Adrenal gland (tissue), 12 donors: Measurements from ENCODE around the gene DPYD. TPM values are rescaled to one million over a fixed set of nuclear protein-coding genes. Genes with fewer than 3 reads are reported as not detected.

ENCODE experiments used
- DNase-seq, 7 donors: peaks; one replicate each; pipeline ENCODE4 v3.0.0-alpha.2; 2019 to 2020
- H3K27ac ChIP-seq, 5 donors: fragments of 200-600 bp; sonication (generic) in 4 of 5; 1 replicate in 3 of 5; 2 replicates in 2 of 5; pipeline versions ENCODE4 v1.5.1 to v1.8.0; 2016 to 2020; ENCODE audit warnings: mild to moderate bottlenecking in 1 of 5
- H3K27me3 ChIP-seq: fragments of 200-600 bp; 2 replicates; pipeline ENCODE4 v1.8.0; 2021
- H3K36me3 ChIP-seq, 2 donors: fragments of 200-600 bp; replicated peaks in 1 of 2; 1 replicate in 1 of 2; 2 replicates in 1 of 2; pipeline versions ENCODE4 v1.5.1 to v1.8.0; 2018 to 2022
- H3K4me1 ChIP-seq, 2 donors: fragments of 200-600 bp; replicated peaks in 1 of 2; 1 replicate in 1 of 2; 2 replicates in 1 of 2; pipeline versions ENCODE4 v1.5.1 to v1.8.0; 2018 to 2021
- H3K4me3 ChIP-seq, 4 donors: fragments of 200-600 bp; sonication (generic) in 3 of 4; one replicate each; pipeline ENCODE4 v1.5.1; 2016 to 2018
- H3K9me3 ChIP-seq, 3 donors: fragments of 200-600 bp; sonication (generic) in 1 of 3; replicated peaks in 1 of 3; 1 replicate in 2 of 3; 2 replicates in 1 of 3; pipeline versions ENCODE4 v1.5.1 to v1.8.0; 2016 to 2021
- CTCF ChIP-seq, 6 experiments: fragments of 450-650 bp in 4 of 6; fragments of 200-600 bp in 2 of 6; sonication (generic) in 1 of 6; IDR thresholded peaks; 1 replicate in 5 of 6; 2 replicates in 1 of 6; pipeline versions ENCODE4 v1.5.1 to v1.8.0; 2016 to 2021; ENCODE audit warnings: antibody characterized with exemption in 6 of 6, mild to moderate bottlenecking in 2 of 6, moderate library complexity in 1 of 6
- POLR2A ChIP-seq, 2 donors: fragments of 450-650 bp; IDR thresholded peaks; one replicate each; pipeline ENCODE4 v1.6.1; 2017; ENCODE audit warnings: antibody characterized with exemption in 2 of 2, mild to moderate bottlenecking in 2 of 2, moderate library complexity in 1 of 2
- WGBS, 4 donors: extraction: QIAGEN DNeasy Blood & Tissue Kit in 2 of 4; methylation state at CpG; one replicate each; pipeline versions ENCODE4 v1.1.5 to v1.1.7; 2013 to 2017; 5-methylcytosine and 5-hydroxymethylcytosine counted together
- intact Hi-C, 2 donors: fragments of 100-400 bp; cut with DNase I; formaldehyde crosslinking; loops; one replicate each; pipeline versions ENCODE4 v1.14.1 to v1.15.0; 2022 to 2023
- polyA plus RNA-seq, 3 donors: library from polyadenylated mRNA; stranded (reverse); fragments of 200-250 nt in 2 of 3; fragments of 350-450 nt in 1 of 3; fragmentation: Illumina TruSeq in 1 of 3; extraction: RNeasy Lipid Tissue Mini Kit (QIAGEN cat#74804) in 1 of 3; gene quantifications; one replicate each; pipeline ENCODE4 v1.2.3, GENCODE V29; 2013 to 2014
- total RNA-seq, 9 donors: library from RNA; depleted of rRNA in 4 of 9; stranded (reverse); fragments of >200 nt in 4 of 9; fragments of 120-200 nt in 1 of 9; fragmentation: NEBNext Ultra II Directional in 1 of 9; extraction: Animal tissue kit (Norgen Biotek cat#: 25700) in 1 of 9; gene quantifications; one replicate each; pipeline versions ENCODE4 v1.1.0 to v1.2.4, GENCODE V29; 2013 to 2023
- donor health status: healthy with polysubstance abuse.
- donor health status: Bipolar disorder and iron deficiency.
- donor health status: DM: yes; HTN: yes; CAD: no.
- donor health status: DM: no; HTN: no; CAD: no.
- donor health status: DM: no; HTN: no; CAD: no.
- donor health status: DM: yes; HTN: yes; CAD: no.

Gene DPYD
- total and polyA plus RNA-seq, 12 donors, result 6.6 to 73.1 (median 30.2) TPM

GRCh38 chr1:97743129-97743528 lies 177.7 kb downstream of the DPYD start:
- 93 to 94% (median 93%) methylated on average over 3 of the region's 3 CpGs for WGBS, 4 donors
- no peaks in the 10 kb centered on the region for H3K36me3 ChIP-seq
- no peaks in the 10 kb centered on the region for H3K4me1 ChIP-seq
- no peak overlapping the region for H3K4me3 ChIP-seq
- H3K27ac ChIP-seq, result no peak overlapping the region
- intact Hi-C loops, result no loop called here
- H3K9me3 ChIP-seq, result peaks cover 0 to 3% (median 0%) of the 10 kb centered on the region in 3 donors
- no peak for DNase-seq
- H3K27me3 ChIP-seq, result no peaks in the 10 kb centered on the region
- no peak for TF ChIP-seq CTCF (IDR thresholded peaks at IDR 0.05)

GRCh38 chr1:97740891-97741290 lies 179.9 kb downstream of the DPYD start:
- 43 to 71% (median 59%) methylated on average over 1 of the region's 1 CpG for WGBS, 4 donors
- Histone ChIP-seq H3K27me3 (no peaks in the 10 kb centered on the region), H3K4me3 (no peak overlapping the region), H3K27ac (no peak overlapping the region), H3K36me3 (no peaks in the 10 kb centered on the region), H3K9me3 (peaks cover 0 to 6% (median 0%) of the 10 kb centered on the region in 3 donors), H3K4me1 (no peaks in the 10 kb centered on the region)
- intact Hi-C loops, result no loop called here
- no peak for TF ChIP-seq POLR2A (IDR thresholded peaks at IDR 0.05)
- no peak for TF ChIP-seq CTCF (IDR thresholded peaks at IDR 0.05)
- DNase-seq, result no peak

GRCh38 chr1:97739596-97740103 lies 181.2 kb downstream of the DPYD start:
- intact Hi-C loops, result no loop called here
- H3K36me3 ChIP-seq, result no peaks in the 10 kb centered on the region
- H3K27me3 ChIP-seq, result no peaks in the 10 kb centered on the region
- DNase-seq, result no peak
- TF ChIP-seq CTCF (IDR thresholded peaks at IDR 0.05) (no peak), POLR2A (IDR thresholded peaks at IDR 0.05) (no peak)
- no peaks in the 10 kb centered on the region for H3K4me1 ChIP-seq
- H3K27ac ChIP-seq, result no peak overlapping the region
- 94 to 99% (median 97%) methylated on average over 2 of the region's 2 CpGs for WGBS, 4 donors
- H3K9me3 ChIP-seq, result peaks cover 0 to 7% (median 0%) of the 10 kb centered on the region in 3 donors
- no peak overlapping the region for H3K4me3 ChIP-seq

- TF ChIP-seq CTCF (IDR thresholded peaks at IDR 0.05) (no peak), POLR2A (IDR thresholded peaks at IDR 0.05) (no peak)
- Histone ChIP-seq H3K4me1 (no peaks in the 10 kb centered on the region), H3K27me3 (no peaks in the 10 kb centered on the region), H3K36me3 (no peaks in the 10 kb centered on the region), H3K4me3 (no peak overlapping the region), H3K9me3 (peaks cover 0 to 4% (median 0%) of the 10 kb centered on the region in 3 donors), H3K27ac (no peak overlapping the region)
- 90 to 92% (median 91%) methylated on average over 3 of the region's 3 CpGs for WGBS, 4 donors
- intact Hi-C loops, result no loop called here
- no peak for DNase-seq
Measured at GRCh38 chr1:97738270-97738669, 182.6 kb downstream of the DPYD start.
